Tibial nerve (tissue), 4 donors: ENCODE results near the gene UBE2I. TPM values are rescaled to one million over a fixed set of nuclear protein-coding genes. Genes with fewer than 3 reads are reported as not detected.

Experiments
- DNase-seq, 2 donors: peaks; one replicate each; pipeline ENCODE4 v3.0.0-alpha.2; 2019; ENCODE audit warnings: low spot score in 2 of 2
- H3K27ac ChIP-seq, 4 donors: fragments of 200-600 bp; sonication (generic) in 3 of 4; one replicate each; pipeline ENCODE4 v1.5.1; 2017 to 2019; ENCODE audit warnings: mild to moderate bottlenecking in 1 of 4
- H3K27me3 ChIP-seq, 2 donors: fragments of 200-600 bp; sonication (generic) in 1 of 2; one replicate each; pipeline versions ENCODE4 v1.5.1 to v1.6.0; 2017 to 2019
- H3K36me3 ChIP-seq, 3 donors: fragments of 200-600 bp; sonication (generic); one replicate each; pipeline ENCODE4 v1.5.1; 2018 to 2019
- H3K4me1 ChIP-seq, 4 donors: fragments of 200-600 bp; sonication (generic) in 3 of 4; one replicate each; pipeline ENCODE4 v1.5.1; 2017 to 2019
- H3K4me3 ChIP-seq, 4 donors: fragments of 200-600 bp; sonication (generic) in 3 of 4; one replicate each; pipeline ENCODE4 v1.5.1; 2017 to 2019; ENCODE audit warnings: mild to moderate bottlenecking in 1 of 4, moderate library complexity in 1 of 4
- H3K9me3 ChIP-seq, 4 donors: fragments of 200-600 bp; sonication (generic) in 3 of 4; one replicate each; pipeline ENCODE4 v1.5.1; 2017 to 2019
- EP300 ChIP-seq, 2 donors: sonication (generic); formaldehyde crosslinking; IDR thresholded peaks; one replicate each; pipeline ENCODE4 v1.6.1; 2017; ENCODE audit warnings: antibody characterized with exemption in 2 of 2, mild to moderate bottlenecking in 1 of 2
- POLR2A ChIP-seq, 2 donors: fragments of 450-650 bp; IDR thresholded peaks; one replicate each; pipeline ENCODE4 v1.6.1; 2017; ENCODE audit warnings: antibody characterized with exemption in 2 of 2, mild to moderate bottlenecking in 2 of 2, moderate library complexity in 2 of 2
- WGBS, 2 donors: methylation state at CpG; one replicate each; pipeline ENCODE4 v1.1.5; 2018; 5-methylcytosine and 5-hydroxymethylcytosine counted together
- total RNA-seq, 4 donors: library from RNA; depleted of rRNA; stranded (reverse); fragments of >200 nt; gene quantifications; one replicate each; pipeline ENCODE4 v1.1.0, GENCODE V29; 2016
- TF ChIP-seq, protein P1 (sequence below), 5 experiments: fragments of 200-600 bp in 3 of 5; fragments of 450-650 bp in 2 of 5; sonication (generic) in 3 of 5; IDR thresholded peaks; one replicate each; pipeline ENCODE4 v1.5.1; 2016 to 2019; ENCODE audit warnings: antibody characterized with exemption in 5 of 5, mild to moderate bottlenecking in 3 of 5, moderate library complexity in 2 of 5

The UBE2I gene
- total RNA-seq, 4 donors from 2014 or later = 87.3 to 161 (median 111) TPM

- 1 to 3% methylated on average over 33 to 38 of the region's 78 CpGs for WGBS, 2 donors
- Histone ChIP-seq H3K4me3 (peak overlapping the region in 3 of 4 donors; percentile 21 to 42 (median 41)), H3K27me3 (peaks cover 3 to 89% of the 10 kb centered on the region in 2 donors), H3K27ac (peak overlapping the region in 1 of 4 donors; percentile 40), H3K36me3 (peaks cover 0 to 4% (median 0%) of the 10 kb centered on the region in 3 donors), H3K4me1 (peaks cover 0 to 36% (median 22%) of the 10 kb centered on the region in 4 donors), H3K9me3 (peaks cover 0 to 10% (median 0%) of the 10 kb centered on the region in 4 donors)
- no peak for DNase-seq
- TF ChIP-seq, protein P1, sequence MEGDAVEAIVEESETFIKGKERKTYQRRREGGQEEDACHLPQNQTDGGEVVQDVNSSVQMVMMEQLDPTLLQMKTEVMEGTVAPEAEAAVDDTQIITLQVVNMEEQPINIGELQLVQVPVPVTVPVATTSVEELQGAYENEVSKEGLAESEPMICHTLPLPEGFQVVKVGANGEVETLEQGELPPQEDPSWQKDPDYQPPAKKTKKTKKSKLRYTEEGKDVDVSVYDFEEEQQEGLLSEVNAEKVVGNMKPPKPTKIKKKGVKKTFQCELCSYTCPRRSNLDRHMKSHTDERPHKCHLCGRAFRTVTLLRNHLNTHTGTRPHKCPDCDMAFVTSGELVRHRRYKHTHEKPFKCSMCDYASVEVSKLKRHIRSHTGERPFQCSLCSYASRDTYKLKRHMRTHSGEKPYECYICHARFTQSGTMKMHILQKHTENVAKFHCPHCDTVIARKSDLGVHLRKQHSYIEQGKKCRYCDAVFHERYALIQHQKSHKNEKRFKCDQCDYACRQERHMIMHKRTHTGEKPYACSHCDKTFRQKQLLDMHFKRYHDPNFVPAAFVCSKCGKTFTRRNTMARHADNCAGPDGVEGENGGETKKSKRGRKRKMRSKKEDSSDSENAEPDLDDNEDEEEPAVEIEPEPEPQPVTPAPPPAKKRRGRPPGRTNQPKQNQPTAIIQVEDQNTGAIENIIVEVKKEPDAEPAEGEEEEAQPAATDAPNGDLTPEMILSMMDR (IDR thresholded peaks at IDR 0.05) = no peak
- TF ChIP-seq EP300 (IDR thresholded peaks at IDR 0.05) (no peak), POLR2A (IDR thresholded peaks at IDR 0.05) (no peak)
Observed at GRCh38 chr16:1333854-1334700, 24.6 kb downstream of the UBE2I start.

GRCh38 chr16:1334739-1335138, 25.3 kb downstream of the UBE2I start:
- no peak for DNase-seq
- peaks cover 3 to 89% of the 10 kb centered on the region in 2 donors for H3K27me3 ChIP-seq
- H3K36me3 ChIP-seq = peaks cover 0 to 4% (median 0%) of the 10 kb centered on the region in 3 donors
- H3K4me1 ChIP-seq = peaks cover 0 to 36% (median 22%) of the 10 kb centered on the region in 4 donors
- H3K9me3 ChIP-seq = peaks cover 0 to 10% (median 0%) of the 10 kb centered on the region in 4 donors
- no peak for TF ChIP-seq POLR2A (IDR thresholded peaks at IDR 0.05)
- TF ChIP-seq, protein P1 (IDR thresholded peaks at IDR 0.05) = no peak
- TF ChIP-seq EP300 (IDR thresholded peaks at IDR 0.05) = no peak
- no peak overlapping the region for H3K4me3 ChIP-seq
- H3K27ac ChIP-seq = no peak overlapping the region
- WGBS, 2 donors = 25 to 36% methylated on average over 9 of the region's 9 CpGs

DNA sequence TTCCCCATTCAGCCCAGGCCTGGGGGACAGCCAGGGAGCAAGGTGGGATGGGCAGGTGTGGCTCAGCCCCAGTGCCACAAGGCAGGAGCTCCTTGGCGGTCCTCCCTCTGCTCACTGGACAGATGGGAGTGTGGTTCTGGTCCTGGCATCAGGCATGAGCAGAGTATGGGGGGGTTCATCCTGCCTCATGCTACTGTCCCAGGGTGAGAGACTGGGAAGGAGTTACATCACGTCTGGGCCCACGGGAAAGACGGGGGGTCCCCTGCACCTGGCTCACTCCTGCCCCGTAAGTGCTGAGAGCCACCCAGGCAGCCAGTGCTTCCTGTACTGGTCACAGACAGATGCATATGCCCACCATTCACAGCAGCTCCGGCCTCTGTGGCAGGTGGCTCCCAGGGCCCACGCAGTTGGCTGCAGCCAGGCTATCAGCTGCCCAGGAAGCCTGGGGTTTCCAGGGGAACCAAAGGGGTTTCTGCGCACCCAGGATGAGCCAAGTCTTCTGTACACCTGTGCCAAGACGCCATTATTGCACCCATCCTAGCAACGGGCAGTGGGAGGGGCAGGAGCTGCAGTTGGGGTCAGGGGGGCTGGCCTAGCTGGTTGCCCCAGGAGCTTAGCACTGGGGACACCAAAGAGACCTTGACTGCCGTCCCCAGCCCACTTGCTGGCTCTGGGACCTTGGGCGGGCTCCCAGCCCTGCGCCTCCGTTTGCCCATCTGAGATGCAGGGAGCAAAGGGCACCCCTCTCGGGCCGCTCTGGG, 26.0 kb downstream of the UBE2I start:
- H3K27me3 ChIP-seq = peaks cover 3 to 83% of the 10 kb centered on the region in 2 donors
- peaks cover 0 to 3% (median 0%) of the 10 kb centered on the region in 3 donors for H3K36me3 ChIP-seq
- WGBS, 2 donors = 33 to 41% methylated on average over 11 to 16 of the region's 16 CpGs
- TF ChIP-seq, protein P1 (IDR thresholded peaks at IDR 0.05) = no peak
- no peak for TF ChIP-seq POLR2A (IDR thresholded peaks at IDR 0.05)
- no peak for TF ChIP-seq EP300 (IDR thresholded peaks at IDR 0.05)
- no peak overlapping the region for H3K4me3 ChIP-seq
- peaks cover 0 to 5% (median 0%) of the 10 kb centered on the region in 4 donors for H3K9me3 ChIP-seq
- no peak for DNase-seq
- H3K27ac ChIP-seq = no peak overlapping the region
- H3K4me1 ChIP-seq = peaks cover 0 to 36% (median 22%) of the 10 kb centered on the region in 4 donors

DNA sequence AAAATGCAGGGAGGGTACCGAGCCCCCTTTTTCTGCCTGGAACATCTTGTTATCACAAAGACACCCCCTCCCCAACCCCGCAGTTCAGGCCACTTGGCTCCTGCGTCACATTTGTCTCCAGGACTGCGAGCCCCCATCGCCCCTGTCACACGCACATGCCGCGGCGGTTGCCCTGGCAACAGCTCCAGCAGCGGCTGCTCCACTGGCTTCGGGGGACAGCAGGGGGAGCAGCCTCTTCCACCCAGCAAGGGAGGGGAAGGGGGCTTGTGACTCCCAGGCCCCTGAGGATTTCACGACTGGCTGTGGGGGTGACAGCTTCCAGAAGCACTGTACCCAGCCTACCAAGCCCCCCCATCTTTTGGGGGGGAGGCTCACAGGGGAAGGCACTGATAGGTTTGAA, 26.6 kb downstream of the UBE2I start:
- 6 to 11% methylated on average over 9 to 12 of the region's 12 CpGs for WGBS, 2 donors
- Histone ChIP-seq H3K4me3 (no peak overlapping the region), H3K4me1 (peaks cover 0 to 35% (median 21%) of the 10 kb centered on the region in 4 donors), H3K27ac (no peak overlapping the region), H3K27me3 (peaks cover 3 to 77% of the 10 kb centered on the region in 2 donors), H3K36me3 (no peaks in the 10 kb centered on the region), H3K9me3 (no peaks in the 10 kb centered on the region)
- TF ChIP-seq EP300 (IDR thresholded peaks at IDR 0.05) (no peak), POLR2A (IDR thresholded peaks at IDR 0.05) (no peak)
- TF ChIP-seq, protein P1 (IDR thresholded peaks at IDR 0.05) = no peak
- no peak for DNase-seq
